ENCODE results near the gene SLC35B2.

The SLC35B2 gene

GRCh38 chr6:44273617-44274016 is 16.3 kb upstream of the SLC35B2 start:
- H3K79me2 ChIP-seq (ENCODE audit: low read length) = no peaks in the 10 kb centered on the region
- H3K4me2 ChIP-seq (ENCODE audit: low read depth, low read length) = no peak overlapping the region
- H3K4me3 ChIP-seq (ENCODE audit: low read length) = no peak overlapping the region
- H3K36me3 ChIP-seq (replicated peaks; ENCODE audit: insufficient read depth, low read length) = no peaks in the 10 kb centered on the region
- no peaks in the 10 kb centered on the region for H3K4me1 ChIP-seq (ENCODE audit: low read length)
- H3F3A ChIP-seq (ENCODE audit: insufficient read depth, low read length) = no peaks in the 10 kb centered on the region
- DNase-seq = no peak
- H2AFZ ChIP-seq (ENCODE audit: low read length) = no peak overlapping the region
- H3K9me2 ChIP-seq (replicated peaks; ENCODE audit: insufficient read depth, low read length) = no peaks in the 10 kb centered on the region
- H3K9ac ChIP-seq (ENCODE audit: low read length) = no peak overlapping the region
- peaks cover 68% of the 10 kb centered on the region for H3K27me3 ChIP-seq (replicated peaks; ENCODE audit: insufficient read depth, low read length)
- H3K9me3 ChIP-seq (replicated peaks; ENCODE audit: insufficient read depth, low read length) = no peaks in the 10 kb centered on the region
- no peaks in the 10 kb centered on the region for H4K20me1 ChIP-seq (ENCODE audit: insufficient read depth, low read length)
- TF ChIP-seq CTCF (IDR thresholded peaks at IDR 0.05; ENCODE audit: low read length) (no peak), EZH2 (optimal IDR thresholded peaks at IDR 0.05; ENCODE audit: low read depth, low read length) (no peak), EZH2phosphoT487 (IDR thresholded peaks at IDR 0.05; ENCODE audit: low read length) (no peak)
- H3K27ac ChIP-seq (ENCODE audit: low read length) = no peak overlapping the region

- Histone ChIP-seq H3K9ac (ENCODE audit: low read length) (no peak overlapping the region), H3K4me3 (ENCODE audit: low read length) (no peak overlapping the region), H3K4me1 (ENCODE audit: low read length) (no peaks in the 10 kb centered on the region), H3K4me2 (ENCODE audit: low read depth, low read length) (no peak overlapping the region), H2AFZ (ENCODE audit: low read length) (no peak overlapping the region), H3K9me2 (replicated peaks; ENCODE audit: insufficient read depth, low read length) (no peaks in the 10 kb centered on the region), H4K20me1 (ENCODE audit: insufficient read depth, low read length) (no peaks in the 10 kb centered on the region), H3K79me2 (ENCODE audit: low read length) (no peaks in the 10 kb centered on the region), H3K27me3 (replicated peaks; ENCODE audit: insufficient read depth, low read length) (peaks cover 70% of the 10 kb centered on the region), H3K36me3 (replicated peaks; ENCODE audit: insufficient read depth, low read length) (no peaks in the 10 kb centered on the region), H3F3A (ENCODE audit: insufficient read depth, low read length) (no peaks in the 10 kb centered on the region), H3K9me3 (replicated peaks; ENCODE audit: insufficient read depth, low read length) (no peaks in the 10 kb centered on the region), H3K27ac (ENCODE audit: low read length) (no peak overlapping the region)
- DNase-seq = no peak
- TF ChIP-seq EZH2phosphoT487 (IDR thresholded peaks at IDR 0.05; ENCODE audit: low read length) (no peak), EZH2 (optimal IDR thresholded peaks at IDR 0.05; ENCODE audit: low read depth, low read length) (no peak), CTCF (IDR thresholded peaks at IDR 0.05; ENCODE audit: low read length) (no peak)
Measured at GRCh38 chr6:44272999-44273566, 15.8 kb upstream of the SLC35B2 start.

- H3K36me3 ChIP-seq (replicated peaks; ENCODE audit: insufficient read depth, low read length) = no peaks in the 10 kb centered on the region
- peaks cover 65% of the 10 kb centered on the region for H3K27me3 ChIP-seq (replicated peaks; ENCODE audit: insufficient read depth, low read length)
- peaks cover 4% of the 10 kb centered on the region; the same call in 1 of the 2 replicates for H3K4me1 ChIP-seq (ENCODE audit: low read length)
- DNase-seq = no peak
- H3F3A ChIP-seq (ENCODE audit: insufficient read depth, low read length) = no peaks in the 10 kb centered on the region
- no peak overlapping the region for H3K9ac ChIP-seq (ENCODE audit: low read length)
- H3K4me2 ChIP-seq (ENCODE audit: low read depth, low read length) = no peak overlapping the region
- no peaks in the 10 kb centered on the region for H3K79me2 ChIP-seq (ENCODE audit: low read length)
- H2AFZ ChIP-seq (ENCODE audit: low read length) = no peak overlapping the region
- no peak overlapping the region for H3K27ac ChIP-seq (ENCODE audit: low read length)
- TF ChIP-seq EZH2 (optimal IDR thresholded peaks at IDR 0.05; ENCODE audit: low read depth, low read length) (no peak), CTCF (IDR thresholded peaks at IDR 0.05; ENCODE audit: low read length) (no peak), EZH2phosphoT487 (IDR thresholded peaks at IDR 0.05; ENCODE audit: low read length) (no peak)
- no peaks in the 10 kb centered on the region for H4K20me1 ChIP-seq (ENCODE audit: insufficient read depth, low read length)
- no peak overlapping the region for H3K4me3 ChIP-seq (ENCODE audit: low read length)
- no peaks in the 10 kb centered on the region for H3K9me2 ChIP-seq (replicated peaks; ENCODE audit: insufficient read depth, low read length)
- H3K9me3 ChIP-seq (replicated peaks; ENCODE audit: insufficient read depth, low read length) = no peaks in the 10 kb centered on the region
Measured at GRCh38 chr6:44272529-44272928, 15.2 kb upstream of the SLC35B2 start.
